Muscle of leg (tissue), 11 donors: ENCODE measurements around the gene NGFR. TPM values are rescaled to one million over a fixed set of nuclear protein-coding genes. Genes with fewer than 3 reads are reported as not detected.
A peak's percentile ranks its signal among the peaks of the same experiment; 100 is the strongest.
"Not testable (repeated sequence)": the region's sequence is repeated elsewhere in the genome, so short reads cannot be mapped to it uniquely, and the experiment has no call there.

Experiments
- DNase-seq: peaks from one replicate; pipeline ENCODE4 v3.0.0; 2013
- H3K27ac ChIP-seq: one replicate; pipeline ENCODE4 v1.5.1; 2013; ENCODE audit warnings: mild to moderate bottlenecking, low read length, control low read depth
- H3K27me3 ChIP-seq: one replicate; pipeline ENCODE4 v1.6.1; 2013; ENCODE audit warnings: low read length; ENCODE audit not compliant: control insufficient read depth, insufficient read depth
- H3K36me3 ChIP-seq: one replicate; pipeline ENCODE4 v1.6.1; 2013; ENCODE audit warnings: low read length; ENCODE audit not compliant: control insufficient read depth, insufficient read depth
- H3K4me1 ChIP-seq: one replicate; pipeline ENCODE4 v1.6.1; 2013; ENCODE audit warnings: low read length; ENCODE audit not compliant: control insufficient read depth, insufficient read depth
- H3K4me3 ChIP-seq: one replicate; pipeline ENCODE4 v1.5.1; 2013; ENCODE audit warnings: low read length, control low read depth
- H3K9me3 ChIP-seq: replicated peaks from 2 replicates; pipeline ENCODE4 v1.6.1; 2013; ENCODE audit warnings: low read depth, low read length; ENCODE audit not compliant: control insufficient read depth
- WGBS: methylation state at CpG from one replicate; pipeline ENCODE4 v1.1.5; 2013; ENCODE audit warnings: missing lambda C conversion rate; ENCODE audit not compliant: insufficient coverage; 5-methylcytosine and 5-hydroxymethylcytosine counted together
- polyA plus RNA-seq, 8 donors: library from polyadenylated mRNA; unstranded; fragments of 120-200 nt; gene quantifications; one replicate each; pipeline versions ENCODE4 v1.2.1 to v1.2.3, GENCODE V29; 2013; ENCODE audit warnings: inconsistent platforms in 1 of 8, low replicate concordance in 1 of 8; ENCODE audit not compliant: insufficient read length in 8 of 8, insufficient read depth in 1 of 8
- total RNA-seq: library from RNA; stranded (reverse); fragments of 120-200 nt; gene quantifications from one replicate; pipeline ENCODE4 v1.2.4, GENCODE V29; 2013

The NGFR gene
- total and polyA plus RNA-seq, 9 donors, result 34.7 to 115 (median 64.0) TPM

GRCh38 chr17:49545007-49545660 is 50.0 kb downstream of the NGFR start:
- 73% methylated on average over 7 of the region's 8 CpGs for WGBS
- no peaks in the 10 kb centered on the region for H3K36me3 ChIP-seq
- H3K27me3 ChIP-seq, result no peaks in the 10 kb centered on the region
- DNase-seq, result no peak
- H3K4me3 ChIP-seq, result no peak overlapping the region
- H3K27ac ChIP-seq, result no peak overlapping the region
- H3K9me3 ChIP-seq, result no peaks in the 10 kb centered on the region
- H3K4me1 ChIP-seq, result peaks cover 50% of the 10 kb centered on the region

GRCh38 chr17:49545806-49546545 is 50.9 kb downstream of the NGFR start:
- H3K4me3 ChIP-seq, result no peak overlapping the region
- H3K27ac ChIP-seq, result peak overlapping the region; percentile 31
- peak; percentile 69 for DNase-seq
- no peaks in the 10 kb centered on the region for H3K9me3 ChIP-seq
- WGBS, result 46% methylated on average over 9 of the region's 15 CpGs
- H3K36me3 ChIP-seq, result no peaks in the 10 kb centered on the region
- peaks cover 57% of the 10 kb centered on the region for H3K4me1 ChIP-seq
- H3K27me3 ChIP-seq, result no peaks in the 10 kb centered on the region

DNA sequence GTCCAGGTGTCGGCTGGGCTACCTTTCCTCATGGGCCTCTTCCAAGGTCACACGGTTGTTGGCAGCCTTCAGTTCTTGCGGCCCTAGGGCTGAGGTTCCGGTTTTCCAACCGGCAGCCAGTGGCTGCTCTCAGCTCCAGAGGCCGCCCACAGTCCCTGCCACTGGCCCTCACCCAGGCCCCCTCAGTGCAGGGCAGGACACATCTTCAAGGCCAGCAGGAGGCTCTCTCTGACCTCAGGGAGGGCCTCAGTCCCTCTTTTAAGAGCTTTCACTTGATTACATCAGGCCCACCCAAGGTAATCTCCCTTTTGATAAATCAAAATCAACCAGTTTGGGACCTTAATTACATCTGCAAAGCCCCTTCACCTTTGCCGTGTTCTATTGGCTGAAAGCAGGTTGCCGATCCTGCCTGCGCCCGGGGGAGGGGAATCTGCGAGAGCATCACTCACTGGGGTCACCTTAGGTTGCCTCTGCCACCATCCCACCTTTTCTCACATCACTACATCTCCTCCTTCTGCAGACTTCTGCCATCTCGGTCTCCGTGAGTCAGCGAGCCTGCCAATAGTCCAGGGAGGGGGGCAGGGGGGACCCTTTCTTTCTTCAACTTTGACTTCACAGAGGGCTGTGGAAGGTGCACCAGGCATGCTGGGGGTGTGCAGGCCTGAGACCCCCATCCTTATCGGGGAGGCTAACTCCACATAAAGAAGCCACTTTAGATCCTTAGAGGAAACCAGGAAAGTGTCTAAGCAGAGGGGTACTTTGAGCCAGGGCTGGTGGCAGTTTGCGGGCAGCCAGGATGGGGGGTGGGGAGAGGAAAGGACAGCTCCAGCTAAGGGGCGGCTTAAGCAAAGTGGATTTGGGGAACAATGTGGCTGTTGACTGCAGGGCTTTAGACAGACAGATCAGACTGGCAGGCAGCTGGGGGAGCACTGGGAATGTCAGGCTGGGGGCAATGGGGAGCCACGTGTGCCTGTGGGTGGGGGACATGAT is 51.7 kb downstream of the NGFR start:
- Histone ChIP-seq H3K4me1 (peaks cover 65% of the 10 kb centered on the region), H3K9me3 (no peaks in the 10 kb centered on the region), H3K27ac (peak overlapping the region; percentile 29), H3K36me3 (no peaks in the 10 kb centered on the region), H3K4me3 (no peak overlapping the region), H3K27me3 (no peaks in the 10 kb centered on the region)
- no peak for DNase-seq
- WGBS, result 74% methylated on average over 13 of the region's 18 CpGs

GRCh38 chr17:49547566-49547965 is 52.5 kb downstream of the NGFR start:
- WGBS, result no CpG with 5 or more reads among the region's 9 CpGs
- no peaks in the 10 kb centered on the region for H3K36me3 ChIP-seq
- no peak overlapping the region for H3K4me3 ChIP-seq
- H3K27ac ChIP-seq, result peak overlapping the region; percentile 29
- H3K4me1 ChIP-seq, result peaks cover 72% of the 10 kb centered on the region
- no peaks in the 10 kb centered on the region for H3K9me3 ChIP-seq
- no peak for DNase-seq
- no peaks in the 10 kb centered on the region for H3K27me3 ChIP-seq

DNA sequence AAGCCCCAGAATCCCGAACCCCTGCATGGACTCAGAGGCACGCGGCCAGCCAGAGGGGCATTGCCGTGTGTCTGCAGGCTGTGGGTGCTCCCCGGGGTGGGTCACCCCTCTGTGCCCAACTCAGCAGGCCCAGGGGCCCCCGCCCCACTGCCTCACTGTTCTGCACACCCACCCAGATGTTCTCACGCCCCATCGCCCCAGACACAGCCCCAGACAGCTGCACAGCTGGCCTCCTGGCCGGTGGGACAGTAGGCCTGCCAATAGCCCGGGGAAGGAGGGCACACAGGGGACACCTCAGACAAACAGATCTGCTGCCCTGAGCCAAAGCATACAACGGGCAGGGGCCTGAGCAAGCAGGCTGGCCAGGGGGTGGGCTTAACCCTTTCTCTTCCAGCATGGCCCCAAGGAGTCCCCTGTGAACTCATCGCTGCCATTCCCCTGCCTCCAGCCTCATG is 53.0 kb downstream of the NGFR start:
- H3K9me3 ChIP-seq, result no peaks in the 10 kb centered on the region
- no peaks in the 10 kb centered on the region for H3K36me3 ChIP-seq
- no peaks in the 10 kb centered on the region for H3K27me3 ChIP-seq
- peak; percentile 61 for DNase-seq
- WGBS, result 33% methylated on average over 11 of the region's 12 CpGs
- H3K27ac ChIP-seq, result no peak overlapping the region
- no peak overlapping the region for H3K4me3 ChIP-seq
- peaks cover 77% of the 10 kb centered on the region for H3K4me1 ChIP-seq

DNA sequence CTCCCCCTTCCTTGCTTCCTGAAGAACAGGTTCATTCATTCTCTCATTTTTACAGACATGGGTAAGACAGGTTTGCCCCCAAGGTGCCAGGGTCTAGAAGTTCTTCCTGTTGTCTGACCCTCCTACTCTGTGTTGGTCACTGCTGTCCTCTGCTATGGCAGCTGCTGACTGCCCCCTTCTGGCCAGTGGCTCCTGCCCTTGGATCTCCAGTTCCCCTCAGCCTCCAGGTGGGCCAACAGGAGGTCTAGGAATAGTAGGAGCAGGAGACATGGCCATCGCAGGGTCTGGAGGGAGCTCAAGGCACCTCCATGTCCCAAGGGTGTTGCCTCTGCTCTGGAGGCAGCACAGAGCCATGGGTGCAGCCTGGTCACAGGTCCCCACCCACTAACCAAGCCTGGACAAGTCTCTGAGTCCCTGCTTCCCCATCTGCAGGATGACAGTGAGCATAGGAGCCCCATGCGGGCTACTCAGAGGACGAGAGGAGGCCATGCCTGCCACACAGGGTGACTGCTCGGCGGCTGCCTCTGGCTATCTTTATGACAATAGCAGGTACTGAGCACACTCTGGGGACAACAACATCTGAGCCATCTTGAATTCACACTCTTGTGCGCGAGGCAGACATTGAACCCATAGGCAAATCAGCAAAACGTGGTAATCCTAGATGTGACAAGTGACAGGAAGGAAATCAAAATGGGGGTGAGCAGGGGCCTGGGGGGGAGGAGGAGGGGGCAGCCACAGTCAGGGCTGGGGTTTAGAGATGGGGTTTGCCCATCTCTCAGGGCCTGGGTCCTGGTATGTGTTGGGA is 53.6 kb downstream of the NGFR start:
- WGBS, result 71% methylated on average over 7 of the region's 8 CpGs
- peak; percentile 44 for DNase-seq
- Histone ChIP-seq H3K27ac (no peak overlapping the region), H3K27me3 (no peaks in the 10 kb centered on the region), H3K4me3 (no peak overlapping the region), H3K36me3 (no peaks in the 10 kb centered on the region), H3K9me3 (no peaks in the 10 kb centered on the region), H3K4me1 (peaks cover 83% of the 10 kb centered on the region)

DNA sequence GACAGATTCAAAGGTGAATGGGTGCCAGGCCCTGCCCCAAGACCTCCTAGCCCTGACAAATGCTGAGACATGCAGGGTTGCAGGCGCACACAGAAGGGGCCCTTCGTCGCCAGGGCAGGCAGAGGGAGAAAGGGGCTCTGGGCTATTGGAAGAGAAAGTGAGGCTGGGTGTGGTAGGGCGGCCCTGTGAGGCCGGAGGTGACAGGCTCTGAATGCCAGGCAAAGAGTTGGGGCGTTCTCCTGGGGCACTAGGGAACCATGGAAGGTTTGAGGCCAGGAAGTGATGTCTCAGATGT is 54.2 kb downstream of the NGFR start:
- 93% methylated on average over 6 of the region's 6 CpGs for WGBS

GRCh38 chr17:49549691-49550678 is 54.9 kb downstream of the NGFR start:
- WGBS, result 75% methylated on average over 17 of the region's 20 CpGs
- DNase-seq, result no peak

More for the DNA sequence above, 54.2 kb downstream of the NGFR start:
- Histone ChIP-seq H3K9me3 (no peaks in the 10 kb centered on the region), H3K4me3 (no peak overlapping the region), H3K4me1 (peaks cover 83% of the 10 kb centered on the region), H3K27ac (no peak overlapping the region), H3K27me3 (no peaks in the 10 kb centered on the region), H3K36me3 (no peaks in the 10 kb centered on the region)
- no peak for DNase-seq

DNA sequence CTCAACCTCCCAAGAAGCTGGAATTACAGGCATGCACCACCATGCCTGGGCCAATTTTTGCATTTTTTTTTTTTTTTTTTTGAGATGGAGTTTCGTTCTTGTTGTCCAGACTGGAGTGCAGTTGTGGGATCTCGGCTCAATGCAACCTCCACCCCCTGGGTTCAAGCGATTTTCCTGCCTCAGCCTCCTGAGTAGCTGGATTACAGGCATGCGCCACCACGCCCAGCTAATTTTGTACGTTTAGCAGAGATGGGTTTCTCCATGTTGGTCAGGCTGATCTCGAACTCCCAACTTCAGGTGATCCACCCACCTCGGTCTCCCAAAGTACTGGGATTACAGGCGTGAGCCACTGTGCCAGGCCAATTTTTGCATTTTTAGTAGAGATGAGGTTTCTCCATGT is 55.7 kb downstream of the NGFR start:
- H3K9me3 ChIP-seq, H3K27ac ChIP-seq, H3K36me3 ChIP-seq, H3K27me3 ChIP-seq, H3K4me3 ChIP-seq, DNase-seq: not testable (repeated sequence)
- peaks cover 86% of the 10 kb centered on the region for H3K4me1 ChIP-seq
- 94% methylated on average over 6 of the region's 9 CpGs for WGBS

More at GRCh38 chr17:49549691-49550678, 54.9 kb downstream of the NGFR start:
- peaks cover 86% of the 10 kb centered on the region for H3K4me1 ChIP-seq
- no peak overlapping the region for H3K27ac ChIP-seq
- no peaks in the 10 kb centered on the region for H3K9me3 ChIP-seq
- H3K27me3 ChIP-seq, result no peaks in the 10 kb centered on the region
- H3K36me3 ChIP-seq, result no peaks in the 10 kb centered on the region
- no peak overlapping the region for H3K4me3 ChIP-seq
